HK-2 (cell line): ENCODE data around the gene FBXO17.
"Not testable (repeated sequence)": the region's sequence is repeated elsewhere in the genome, so short reads cannot be mapped to it uniquely, and the experiment has no call there.

ENCODE experiments used
- DNase-seq: peaks from one replicate; pipeline ENCODE4 v3.0.0-alpha.2; 2018; ENCODE audit not compliant: unreplicated experiment

The FBXO17 gene

GRCh38 chr19:38980583-38981374, 5.2 kb upstream of the FBXO17 start:
- DNase-seq, result no peak

DNA sequence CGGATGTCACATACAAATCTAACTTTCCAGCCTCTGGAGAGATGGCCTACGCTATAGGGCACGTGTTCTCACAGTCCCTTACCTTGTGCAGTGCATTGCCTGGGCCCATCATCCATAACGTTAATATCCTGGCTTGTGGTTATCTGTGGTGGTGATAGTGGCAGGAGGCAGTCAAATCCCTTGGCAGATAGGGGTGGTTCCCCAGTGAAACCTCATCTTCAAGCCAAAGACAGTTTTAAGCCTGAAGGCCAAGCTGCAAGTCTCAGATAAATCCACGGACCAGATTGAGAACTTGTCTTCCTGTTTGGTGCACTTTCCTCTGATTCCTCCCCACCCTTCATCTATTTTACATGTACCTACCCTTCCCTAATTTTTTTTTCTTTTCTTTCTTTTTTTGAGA, 4.3 kb upstream of the FBXO17 start:
- no peak for DNase-seq

DNA sequence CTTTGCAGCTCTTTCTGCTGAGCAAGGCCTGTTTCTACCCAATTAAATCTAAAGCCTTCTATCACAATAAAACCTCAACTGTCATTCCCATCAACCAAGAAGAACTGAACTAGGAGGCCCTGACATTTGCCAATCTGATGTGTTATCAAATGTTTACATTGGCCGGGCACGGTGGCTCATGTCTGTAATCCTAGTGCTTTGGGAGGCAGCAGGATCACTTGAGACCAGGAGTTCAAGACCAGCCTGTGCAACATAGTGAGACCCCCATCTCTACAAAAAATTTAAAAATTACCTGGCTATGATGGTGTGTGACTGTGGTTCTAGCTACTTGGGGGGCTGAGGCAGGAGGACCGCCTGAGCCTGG, 2.8 kb upstream of the FBXO17 start:
- no peak for DNase-seq

GRCh38 chr19:38977445-38978325, 2.1 kb upstream of the FBXO17 start:
- DNase-seq, result peak; percentile 68

DNA sequence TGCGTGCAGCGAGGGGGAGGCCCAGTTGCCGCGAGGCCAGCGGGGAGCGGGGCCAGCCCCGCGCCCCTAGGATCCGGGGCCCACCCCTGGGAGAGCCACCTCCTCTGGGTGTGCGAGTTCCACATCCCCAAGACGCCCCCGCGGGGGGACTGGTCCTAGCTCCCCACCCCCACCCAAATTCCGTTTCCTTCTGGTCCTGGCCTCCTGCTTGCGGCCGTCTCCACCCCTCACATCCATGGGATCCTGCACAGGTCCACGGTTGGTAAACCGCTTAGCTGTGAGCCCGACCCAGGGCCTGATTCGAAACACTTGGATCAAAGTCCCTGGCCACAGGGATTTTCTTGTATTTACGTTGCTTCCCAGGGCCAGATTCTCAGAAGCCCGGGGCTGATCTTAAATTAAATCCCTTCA, 324 bp upstream of the FBXO17 start:
- peak; percentile 82 for DNase-seq

DNA sequence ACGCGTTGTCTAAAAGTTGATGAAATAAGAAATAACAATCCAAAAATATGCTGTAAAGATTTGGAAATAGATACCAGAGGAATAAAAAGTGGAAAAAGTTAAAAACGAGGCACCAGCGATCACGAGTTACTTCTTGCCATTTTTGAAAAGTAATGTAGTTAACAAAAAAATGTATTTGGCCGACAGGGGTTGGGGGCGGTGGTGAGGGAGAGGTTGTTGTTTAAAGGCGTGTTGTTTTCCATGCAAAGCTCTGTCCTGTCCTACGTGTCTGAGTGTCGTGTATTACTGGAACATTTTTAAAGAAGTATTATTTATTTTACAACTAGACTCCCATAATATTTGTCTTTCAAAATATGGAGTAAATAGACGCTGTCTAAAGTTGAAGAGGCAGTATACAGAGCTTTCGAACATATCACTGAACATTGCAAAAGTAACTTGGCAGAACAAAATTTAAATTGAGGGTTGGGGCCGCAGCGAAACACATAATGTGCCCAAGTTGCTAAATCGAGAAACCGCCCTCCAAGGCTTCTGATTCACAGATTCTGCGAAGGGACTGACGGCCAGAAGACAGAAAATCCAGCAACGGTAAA, 823 bp downstream of the FBXO17 start:
- no peak for DNase-seq

DNA sequence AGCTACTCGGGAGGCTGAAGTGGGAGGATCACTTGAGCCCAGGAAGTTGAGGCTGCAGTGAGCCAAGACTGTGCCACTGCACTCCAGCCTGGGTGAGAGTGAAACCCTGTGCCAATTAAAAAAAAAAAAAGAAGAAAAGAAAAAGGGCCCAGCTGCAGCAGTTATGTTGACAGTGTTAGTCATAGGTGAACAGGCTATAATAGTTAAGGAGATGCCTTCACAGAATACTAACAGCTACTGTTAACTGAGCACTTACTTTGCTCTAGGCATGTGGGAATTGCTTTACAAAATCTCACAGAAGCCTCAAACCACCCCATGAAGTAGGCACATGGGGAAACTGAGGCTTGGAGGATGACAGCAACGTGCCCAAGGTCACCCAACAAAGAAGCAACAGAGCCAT, 3.9 kb downstream of the FBXO17 start:
- DNase-seq, result no peak

DNA sequence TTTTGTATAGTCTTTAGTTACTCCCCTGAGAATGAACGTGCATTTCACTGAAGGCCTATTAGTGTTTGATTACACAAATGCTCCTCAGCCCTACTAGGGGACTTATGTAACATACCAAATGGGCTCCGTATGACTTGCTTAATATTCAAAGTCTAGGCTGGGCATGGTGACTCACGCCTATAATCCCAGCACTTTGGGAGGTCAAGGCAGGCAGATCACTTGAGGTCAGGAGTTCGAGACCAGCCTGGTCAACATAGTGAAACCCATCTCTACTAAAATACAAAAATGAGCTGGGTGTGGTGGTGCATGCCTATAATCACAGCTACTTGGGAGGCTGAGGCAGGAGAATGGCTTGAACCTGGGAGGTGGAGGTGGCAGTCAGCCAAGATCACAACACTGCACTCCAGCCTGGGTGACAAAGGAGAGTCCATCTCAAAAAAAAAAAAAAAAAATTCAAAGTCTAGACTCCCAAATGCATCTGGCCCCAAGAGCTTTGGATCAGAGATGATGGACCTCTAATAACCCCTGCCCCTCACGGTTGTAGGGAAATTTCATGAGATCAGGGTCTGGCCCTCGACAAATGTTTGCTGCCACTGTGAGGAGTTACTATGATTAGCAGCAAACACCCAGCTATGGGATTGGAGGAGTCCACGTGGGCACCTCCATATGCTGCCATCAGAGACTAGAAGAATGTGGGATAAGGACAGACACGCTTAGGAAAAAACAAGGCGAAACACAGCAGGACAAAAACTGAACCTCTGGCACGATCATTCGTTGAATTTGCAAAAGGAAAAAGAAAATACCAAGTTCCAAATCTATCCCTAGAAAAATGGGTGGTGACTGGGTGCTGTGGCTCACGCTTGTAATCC, 4.6 kb downstream of the FBXO17 start:
- no peak for DNase-seq

DNA sequence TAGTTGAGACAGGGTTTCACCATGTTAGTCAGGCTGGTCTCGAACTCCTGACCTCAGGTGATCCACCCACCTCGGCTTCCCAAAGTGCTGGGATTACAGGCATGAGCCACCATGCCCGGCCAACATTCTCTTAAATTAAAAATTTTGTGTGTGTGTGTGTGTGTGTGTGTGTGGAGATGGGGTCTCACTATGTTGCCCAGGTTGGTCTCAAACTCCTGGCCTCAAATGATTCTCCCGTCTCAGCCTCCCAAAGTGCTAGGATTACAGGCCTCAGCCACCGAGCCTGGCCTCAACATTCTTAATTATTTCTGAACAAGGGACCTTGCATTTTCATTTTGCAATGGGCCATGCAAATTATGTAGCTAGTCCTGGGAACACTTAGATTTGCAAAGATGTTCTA, 9.4 kb downstream of the FBXO17 start:
- not testable (repeated sequence) for DNase-seq

DNA sequence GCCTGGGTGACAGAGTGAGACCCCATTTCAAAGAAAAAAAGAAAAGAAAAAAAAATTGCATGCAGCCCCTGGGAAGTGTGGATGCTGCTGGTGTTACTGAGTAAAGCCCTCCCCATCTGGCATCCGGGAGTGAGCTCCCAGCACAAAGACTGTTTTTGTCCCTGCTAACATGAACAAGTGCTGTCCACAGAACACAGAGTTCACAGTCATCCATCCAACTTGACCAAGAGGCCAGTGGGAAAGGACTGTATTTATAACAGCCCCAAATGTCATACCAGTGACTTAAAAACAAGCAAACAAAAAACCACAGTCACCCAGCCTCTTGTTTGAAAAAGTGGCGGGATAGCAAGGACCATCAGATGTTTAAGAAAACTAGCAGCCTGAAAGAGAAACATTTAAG, 10.8 kb downstream of the FBXO17 start:
- no peak for DNase-seq

GRCh38 chr19:38959618-38960017, 15.9 kb downstream of the FBXO17 start:
- no peak for DNase-seq

DNA sequence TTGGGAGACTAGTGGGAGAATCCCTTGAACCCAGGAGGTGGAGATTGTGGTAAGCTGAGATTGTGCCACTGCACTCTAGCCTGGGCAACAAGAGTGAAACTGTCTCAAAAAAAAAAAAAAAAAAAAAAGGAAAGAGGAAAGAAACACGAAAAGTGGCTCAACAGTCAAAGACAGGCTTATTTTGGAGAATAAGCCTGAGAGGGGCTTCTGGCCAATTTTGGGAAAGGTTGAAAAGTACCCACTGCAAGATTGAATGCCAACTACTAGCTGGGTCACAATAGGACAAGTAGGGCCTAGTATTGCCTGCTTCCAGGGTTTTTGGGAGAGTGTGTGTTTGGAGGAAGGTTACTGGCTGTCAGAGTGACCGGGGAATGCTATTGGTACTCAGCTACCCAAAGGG, 17.2 kb downstream of the FBXO17 start:
- no peak for DNase-seq

DNA sequence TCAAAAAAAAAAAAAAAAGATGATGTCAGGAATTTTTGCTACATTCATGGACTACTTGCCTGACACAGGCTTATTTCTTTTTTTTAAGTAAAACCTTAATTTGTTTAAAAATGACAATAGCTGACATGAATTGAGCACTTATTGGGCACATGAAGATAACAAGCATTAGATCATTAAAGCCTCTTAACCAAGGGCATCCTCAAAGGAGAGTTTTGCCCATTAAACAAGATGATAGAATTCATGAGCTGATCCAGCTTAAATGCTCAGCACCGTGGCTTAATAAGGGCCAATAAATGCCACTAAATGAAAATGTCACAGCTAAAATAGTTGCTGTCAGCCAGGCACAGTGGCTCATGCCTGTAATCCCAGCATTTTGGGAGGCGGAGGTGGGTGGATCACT, 19.3 kb downstream of the FBXO17 start:
- DNase-seq, result no peak

- no peak for DNase-seq
Observed at GRCh38 chr19:38953677-38954076, 21.9 kb downstream of the FBXO17 start.

GRCh38 chr19:38952395-38953165, 23.0 kb downstream of the FBXO17 start:
- DNase-seq, result peak; percentile 60

DNA sequence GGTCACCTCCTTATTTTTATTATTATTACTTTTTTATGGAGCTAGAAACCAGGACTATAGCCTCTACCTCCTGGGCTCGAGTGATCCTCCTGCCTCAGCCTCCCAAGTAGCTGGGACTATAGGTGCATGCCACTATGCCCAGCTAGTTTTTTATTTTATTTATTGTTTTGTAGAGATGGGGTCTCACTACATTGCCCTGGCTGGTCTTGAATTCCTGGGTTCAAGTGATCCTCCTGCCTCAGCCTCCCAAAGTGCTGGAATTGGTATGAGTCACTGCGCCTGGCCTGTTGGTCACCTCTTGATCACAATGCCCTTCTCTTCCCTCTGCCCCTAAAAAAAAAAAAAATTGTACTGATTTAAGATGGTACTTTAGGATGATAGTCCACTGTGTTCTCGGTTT, 24.4 kb downstream of the FBXO17 start:
- DNase-seq, result no peak

DNA sequence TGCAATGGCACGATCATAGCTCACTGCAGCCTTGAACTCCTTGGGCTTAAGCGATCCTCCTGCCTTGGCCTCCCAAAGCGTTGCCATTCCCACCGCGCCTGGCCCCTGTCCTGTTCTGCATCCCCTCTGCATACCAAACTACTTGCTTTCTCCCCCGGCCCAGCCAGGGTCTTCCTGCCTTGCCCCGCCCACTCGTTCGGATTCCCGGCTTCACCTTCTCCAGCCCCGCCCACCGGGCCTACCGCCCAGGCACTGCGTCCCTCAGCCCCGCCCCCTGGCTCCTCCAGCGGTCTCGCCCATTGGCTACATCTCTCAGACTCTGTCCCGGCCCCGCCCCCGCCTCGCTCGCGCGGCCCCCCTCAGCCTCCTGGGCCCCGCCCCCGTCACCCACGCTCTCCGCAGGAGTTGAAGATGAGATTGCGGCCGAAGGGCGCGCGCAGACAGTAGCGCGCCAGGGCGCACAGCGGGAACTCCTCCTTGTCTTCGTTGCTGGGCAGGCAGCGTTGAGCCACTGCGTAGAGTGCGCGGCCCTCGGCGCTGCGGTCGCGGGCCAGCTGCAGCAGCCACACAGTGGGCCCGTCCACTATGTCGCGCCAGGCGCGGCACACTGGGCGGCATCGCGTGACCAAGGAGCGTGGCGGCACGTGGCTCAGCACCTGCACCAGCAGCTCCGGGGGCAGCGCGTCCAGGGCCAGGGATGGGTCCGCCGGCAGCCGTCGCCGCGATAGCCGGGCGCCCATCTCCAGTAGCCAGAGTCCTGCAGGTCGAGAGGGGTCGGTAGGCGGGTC, 25.8 kb downstream of the FBXO17 start:
- DNase-seq, result no peak

GRCh38 chr19:38946229-38947010, 29.1 kb downstream of the FBXO17 start:
- no peak for DNase-seq

DNA sequence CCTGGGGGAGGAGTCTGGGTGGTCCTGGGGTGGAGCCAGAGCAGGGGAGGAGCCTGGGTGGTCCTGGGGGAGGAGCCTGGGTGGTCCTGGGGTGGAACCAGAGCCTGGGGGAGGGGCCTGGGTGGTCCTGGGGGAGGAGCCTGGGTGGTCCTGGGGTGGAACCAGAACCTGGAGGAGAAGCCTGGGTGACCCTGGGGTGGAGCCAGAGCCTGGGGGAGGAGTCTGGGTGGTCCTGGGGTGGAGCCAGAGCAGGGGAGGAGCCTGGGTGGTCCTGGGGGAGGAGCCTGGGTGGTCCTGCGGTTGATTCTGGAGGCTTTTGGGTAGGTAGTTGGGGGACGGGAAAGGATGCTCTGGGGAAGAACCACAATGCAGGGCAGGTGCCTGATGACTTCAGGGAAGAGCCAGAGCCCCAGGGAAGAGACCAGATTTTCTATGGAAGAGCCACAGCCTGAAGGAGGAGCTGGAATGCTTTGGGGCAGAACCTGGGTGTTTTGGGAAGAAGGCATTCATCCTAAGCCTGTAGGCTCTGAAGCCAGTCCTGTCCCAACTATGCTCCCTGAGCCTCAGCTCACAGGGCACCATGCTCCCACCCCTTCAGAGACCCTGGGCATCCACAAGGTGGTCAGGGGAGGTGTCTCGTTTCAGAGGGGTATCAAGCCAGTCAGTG, 29.8 kb downstream of the FBXO17 start:
- DNase-seq, result no peak
